GM21381 (cell line): Measurements from ENCODE around the gene ZNF146.
"Not testable (repeated sequence)": the region's sequence is repeated elsewhere in the genome, so short reads cannot be mapped to it uniquely, and the experiment has no call there.

Source experiments
- ATAC-seq: cut with Tn5 transposase; IDR thresholded peaks from one replicate; pipeline ENCODE4 v1.9.1; 2021; ENCODE audit warnings: mild to moderate bottlenecking, moderate library complexity; ENCODE audit not compliant: unreplicated experiment

Gene ZNF146

GRCh38 chr19:36269295-36269694 is 54.4 kb downstream of the ZNF146 start:
- not testable (repeated sequence) for ATAC-seq
